Lung (tissue), 12 donors: ENCODE results near the gene BMAL1. TPM values are rescaled to one million over a fixed set of nuclear protein-coding genes. Genes with fewer than 3 reads are reported as not detected.

ENCODE experiments used
- ATAC-seq: fragments of 200-7000 bp; cut with Tn5 transposase; one replicate; pipeline ENCODE4 v1.9.1; 2020; ENCODE audit warnings: moderate number of reproducible peaks; ENCODE audit not compliant: insufficient read depth, low FRiP score
- DNase-seq, 3 donors: peaks; one replicate each; pipeline ENCODE4 v3.0.0-alpha.2; 2013 to 2017
- H3K27ac ChIP-seq, 2 donors: one replicate each; pipeline ENCODE4 v1.5.1; 2013; ENCODE audit warnings: mild to moderate bottlenecking in 2 of 2, moderate library complexity in 2 of 2, control low read depth in 1 of 2, inconsistent platforms in 1 of 2, low read depth in 1 of 2, low read length in 1 of 2
- H3K27me3 ChIP-seq, 3 donors: one replicate each; pipeline ENCODE4 v1.5.1; 2013; ENCODE audit warnings: low read length in 2 of 3; ENCODE audit not compliant: control insufficient read depth in 3 of 3, insufficient read depth in 3 of 3
- H3K36me3 ChIP-seq, 4 donors: one replicate each; pipeline ENCODE4 v1.5.1; 2013; ENCODE audit warnings: low read length in 4 of 4, mild to moderate bottlenecking in 1 of 4, moderate library complexity in 1 of 4; ENCODE audit not compliant: control insufficient read depth in 4 of 4, insufficient read depth in 4 of 4
- H3K4me1 ChIP-seq, 5 donors: one replicate each; pipeline ENCODE4 v1.5.1; 2013; ENCODE audit warnings: low read length in 5 of 5, mild to moderate bottlenecking in 2 of 5, moderate library complexity in 1 of 5; ENCODE audit not compliant: control insufficient read depth in 5 of 5, insufficient read depth in 5 of 5
- H3K4me3 ChIP-seq: one replicate; pipeline ENCODE4 v1.5.1; 2013; ENCODE audit warnings: mild to moderate bottlenecking, control low read depth, moderate library complexity
- H3K9ac ChIP-seq, 2 donors: one replicate each; pipeline ENCODE4 v1.5.1; 2013; ENCODE audit warnings: low read length in 2 of 2, control low read depth in 1 of 2; ENCODE audit not compliant: insufficient read depth in 1 of 2
- H3K9me3 ChIP-seq, 4 donors: one replicate each; pipeline ENCODE4 v1.5.1; 2013; ENCODE audit warnings: low read length in 3 of 4, mild to moderate bottlenecking in 1 of 4, moderate library complexity in 1 of 4; ENCODE audit not compliant: control insufficient read depth in 4 of 4, insufficient read depth in 3 of 4
- WGBS, 2 donors: extraction: QIAGEN DNeasy Blood & Tissue Kit; methylation state at CpG; one replicate each; pipeline ENCODE4 v1.1.7; 2013; 5-methylcytosine and 5-hydroxymethylcytosine counted together
- polyA plus RNA-seq, 2 donors: library from polyadenylated mRNA; stranded (reverse); fragments of 200-250 nt; gene quantifications; one replicate each; pipeline ENCODE4 v1.2.1, GENCODE V29; 2013
- total RNA-seq, 2 donors: library from RNA; depleted of rRNA in 1 of 2; stranded (reverse); fragments of >200 nt in 1 of 2; gene quantifications; one replicate each; pipeline ENCODE4 v1.2.1, GENCODE V29; 2014 to 2021
- TF ChIP-seq, protein P1 (sequence below): IDR thresholded peaks from 2 replicates; pipeline ENCODE4 v1.5.1; 2012; ENCODE audit warnings: mild to moderate bottlenecking; ENCODE audit errors: control extremely low read depth, extremely low read depth
- donor health status: control.
- donor health status: control.
- donor health status: Bipolar disorder and iron deficiency.
- donor health status: healthy.
- donor health status: DM: yes; HTN: yes; CAD: no.

The BMAL1 gene
- total and polyA plus RNA-seq, 4 donors, result 13.4 to 38.0 (median 26.2) TPM

DNA sequence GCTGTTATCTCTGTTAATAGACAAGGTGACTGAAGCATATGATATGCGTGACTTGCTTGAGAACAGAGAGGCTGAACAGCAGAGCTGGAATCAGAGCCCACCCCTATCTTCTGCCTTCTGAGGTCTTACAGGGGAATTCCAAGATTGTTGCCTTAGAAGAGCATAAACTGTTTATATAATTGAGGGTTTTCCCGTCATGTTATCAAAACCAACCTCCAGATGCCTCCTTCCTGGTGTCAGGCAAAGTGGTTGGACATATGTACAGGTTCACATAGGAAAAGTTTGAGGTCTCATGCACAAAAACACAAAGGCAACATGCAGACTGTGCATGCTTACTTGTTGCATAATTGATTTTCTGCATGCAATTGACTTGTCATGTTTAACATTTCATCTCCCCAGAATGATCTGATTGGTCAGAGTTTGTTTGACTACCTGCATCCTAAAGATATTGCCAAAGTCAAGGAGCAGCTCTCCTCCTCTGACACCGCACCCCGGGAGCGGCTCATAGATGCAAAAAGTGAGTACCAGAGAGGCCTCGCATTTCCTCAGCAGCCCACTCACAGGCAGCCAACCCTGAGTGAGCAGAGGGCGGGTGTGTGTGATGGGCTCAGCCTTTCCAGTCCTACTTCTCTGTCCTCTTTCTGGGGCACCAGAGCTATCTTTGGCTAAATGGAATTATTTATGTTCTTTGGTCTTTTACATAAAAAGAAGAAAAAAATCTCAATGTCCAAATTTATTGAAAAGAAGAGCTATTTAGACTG, 88.9 kb downstream of the BMAL1 start:
- Histone ChIP-seq H3K27me3 (no peaks in the 10 kb centered on the region), H3K9ac (no peak overlapping the region), H3K9me3 (no peaks in the 10 kb centered on the region), H3K36me3 (peaks cover 0 to 53% (median 24%) of the 10 kb centered on the region in 4 donors), H3K4me3 (no peak overlapping the region), H3K4me1 (peaks cover 0 to 1% (median 0%) of the 10 kb centered on the region in 5 donors), H3K27ac (no peak overlapping the region)
- WGBS, 2 donors, result 89 to 93% methylated on average over 7 of the region's 7 CpGs
- TF ChIP-seq, protein P1, sequence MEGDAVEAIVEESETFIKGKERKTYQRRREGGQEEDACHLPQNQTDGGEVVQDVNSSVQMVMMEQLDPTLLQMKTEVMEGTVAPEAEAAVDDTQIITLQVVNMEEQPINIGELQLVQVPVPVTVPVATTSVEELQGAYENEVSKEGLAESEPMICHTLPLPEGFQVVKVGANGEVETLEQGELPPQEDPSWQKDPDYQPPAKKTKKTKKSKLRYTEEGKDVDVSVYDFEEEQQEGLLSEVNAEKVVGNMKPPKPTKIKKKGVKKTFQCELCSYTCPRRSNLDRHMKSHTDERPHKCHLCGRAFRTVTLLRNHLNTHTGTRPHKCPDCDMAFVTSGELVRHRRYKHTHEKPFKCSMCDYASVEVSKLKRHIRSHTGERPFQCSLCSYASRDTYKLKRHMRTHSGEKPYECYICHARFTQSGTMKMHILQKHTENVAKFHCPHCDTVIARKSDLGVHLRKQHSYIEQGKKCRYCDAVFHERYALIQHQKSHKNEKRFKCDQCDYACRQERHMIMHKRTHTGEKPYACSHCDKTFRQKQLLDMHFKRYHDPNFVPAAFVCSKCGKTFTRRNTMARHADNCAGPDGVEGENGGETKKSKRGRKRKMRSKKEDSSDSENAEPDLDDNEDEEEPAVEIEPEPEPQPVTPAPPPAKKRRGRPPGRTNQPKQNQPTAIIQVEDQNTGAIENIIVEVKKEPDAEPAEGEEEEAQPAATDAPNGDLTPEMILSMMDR, result no peak
- DNase-seq (no peak), ATAC-seq (no peak)

DNA sequence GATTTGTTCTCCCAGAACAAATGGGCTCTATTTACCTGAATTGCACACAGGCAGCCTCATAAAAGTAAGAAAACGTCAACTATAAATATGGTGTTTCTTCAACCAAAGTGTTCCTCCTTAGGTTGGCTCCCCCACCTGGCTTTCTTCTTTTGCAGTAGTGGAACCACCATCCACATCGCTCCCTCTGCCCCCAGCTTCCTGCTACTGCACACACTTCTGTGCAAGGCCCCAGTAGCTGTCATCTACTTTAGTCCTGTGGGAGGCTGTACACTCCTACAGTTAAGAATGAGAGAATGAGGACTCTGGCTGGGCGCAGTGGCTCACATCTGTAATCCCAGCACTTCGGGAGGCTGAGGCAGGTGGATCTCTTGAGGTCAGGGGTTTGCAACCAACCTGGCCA, 89.5 kb downstream of the BMAL1 start:
- Histone ChIP-seq H3K36me3 (peaks cover 0 to 55% (median 22%) of the 10 kb centered on the region in 4 donors), H3K27me3 (no peaks in the 10 kb centered on the region)
- no peak for DNase-seq

DNA sequence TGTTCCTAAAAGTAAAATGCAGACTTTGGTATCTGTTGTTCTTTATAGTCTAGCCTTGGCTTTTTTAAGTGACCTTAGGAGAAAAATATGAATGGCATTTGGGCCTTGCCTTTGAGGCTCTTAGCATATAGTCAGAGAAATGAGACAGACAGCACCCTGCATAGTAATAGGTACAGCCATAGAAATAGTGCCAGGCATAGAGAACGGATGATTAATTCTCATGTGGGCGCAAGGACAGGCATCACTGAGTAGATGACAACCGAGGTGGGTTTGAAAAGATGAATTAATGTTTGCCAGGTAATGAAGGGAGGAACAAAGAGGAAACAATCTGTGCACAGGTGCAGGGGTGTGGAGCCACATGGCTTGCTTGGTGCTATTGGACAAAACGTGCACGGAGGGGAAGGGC, 90.5 kb downstream of the BMAL1 start:
- Histone ChIP-seq H3K27me3 (no peaks in the 10 kb centered on the region), H3K9me3 (no peaks in the 10 kb centered on the region), H3K9ac (no peak overlapping the region), H3K4me1 (no peaks in the 10 kb centered on the region), H3K36me3 (peaks cover 0 to 53% (median 22%) of the 10 kb centered on the region in 4 donors), H3K4me3 (no peak overlapping the region), H3K27ac (no peak overlapping the region)
- no peak for ATAC-seq
- TF ChIP-seq, protein P1, result no peak
- no peak for DNase-seq
- 83 to 88% methylated on average over 5 of the region's 5 CpGs for WGBS, 2 donors

More for the DNA sequence above, 89.5 kb downstream of the BMAL1 start:
- no peak overlapping the region for H3K9ac ChIP-seq
- H3K4me1 ChIP-seq, result peaks cover 0 to 1% (median 0%) of the 10 kb centered on the region in 5 donors
- no peak overlapping the region for H3K4me3 ChIP-seq
- WGBS, 2 donors, result 92 to 96% methylated on average over 4 of the region's 4 CpGs
- H3K9me3 ChIP-seq, result no peaks in the 10 kb centered on the region
- H3K27ac ChIP-seq, result no peak overlapping the region
- TF ChIP-seq, protein P1, result no peak
- no peak for ATAC-seq
